GM12865 (cell line): Measurements from ENCODE around the gene TBC1D2B.

Experiments
- DNase-seq: peaks from one replicate; pipeline ENCODE4 v3.0.0; 2010; ENCODE audit warnings: low read depth
- H3K4me3 ChIP-seq: 2 replicates; pipeline ENCODE4 v1.5.1; 2011; ENCODE audit warnings: mild to moderate bottlenecking, low read depth, low read length, control low read depth
- TF ChIP-seq, protein P1 (sequence below): IDR thresholded peaks from 2 replicates; pipeline ENCODE4 v1.5.1; 2011; ENCODE audit warnings: low read length, control low read depth, low read depth, inconsistent platforms; ENCODE audit not compliant: insufficient read depth; ENCODE audit errors: missing control alignments

The TBC1D2B gene

DNA sequence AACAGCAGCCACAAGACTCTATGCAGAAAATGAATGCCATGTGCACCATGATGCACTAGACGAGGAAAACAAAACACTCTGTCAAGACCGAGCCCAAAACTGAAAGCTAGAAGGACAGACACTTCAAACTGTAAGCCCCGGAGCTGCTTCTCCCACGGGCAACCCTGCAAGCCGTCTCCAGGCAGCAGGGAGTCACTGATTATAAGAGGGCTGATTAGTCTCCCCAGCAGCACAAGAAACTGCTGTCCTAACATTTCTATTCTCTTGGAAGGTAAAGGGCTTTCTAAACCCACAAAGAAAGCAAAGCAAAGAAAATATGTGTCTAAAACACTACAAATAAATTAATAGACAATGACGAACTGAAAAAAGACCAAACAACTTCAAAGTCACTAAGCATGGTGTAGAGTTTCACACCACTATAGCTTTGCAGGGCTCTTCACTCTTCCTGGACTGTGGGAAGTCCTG lies 15.5 kb downstream of the TBC1D2B start:
- TF ChIP-seq, protein P1, sequence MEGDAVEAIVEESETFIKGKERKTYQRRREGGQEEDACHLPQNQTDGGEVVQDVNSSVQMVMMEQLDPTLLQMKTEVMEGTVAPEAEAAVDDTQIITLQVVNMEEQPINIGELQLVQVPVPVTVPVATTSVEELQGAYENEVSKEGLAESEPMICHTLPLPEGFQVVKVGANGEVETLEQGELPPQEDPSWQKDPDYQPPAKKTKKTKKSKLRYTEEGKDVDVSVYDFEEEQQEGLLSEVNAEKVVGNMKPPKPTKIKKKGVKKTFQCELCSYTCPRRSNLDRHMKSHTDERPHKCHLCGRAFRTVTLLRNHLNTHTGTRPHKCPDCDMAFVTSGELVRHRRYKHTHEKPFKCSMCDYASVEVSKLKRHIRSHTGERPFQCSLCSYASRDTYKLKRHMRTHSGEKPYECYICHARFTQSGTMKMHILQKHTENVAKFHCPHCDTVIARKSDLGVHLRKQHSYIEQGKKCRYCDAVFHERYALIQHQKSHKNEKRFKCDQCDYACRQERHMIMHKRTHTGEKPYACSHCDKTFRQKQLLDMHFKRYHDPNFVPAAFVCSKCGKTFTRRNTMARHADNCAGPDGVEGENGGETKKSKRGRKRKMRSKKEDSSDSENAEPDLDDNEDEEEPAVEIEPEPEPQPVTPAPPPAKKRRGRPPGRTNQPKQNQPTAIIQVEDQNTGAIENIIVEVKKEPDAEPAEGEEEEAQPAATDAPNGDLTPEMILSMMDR = no peak
- DNase-seq = peak; percentile 80
- H3K4me3 ChIP-seq = peak overlapping the region; percentile 48

DNA sequence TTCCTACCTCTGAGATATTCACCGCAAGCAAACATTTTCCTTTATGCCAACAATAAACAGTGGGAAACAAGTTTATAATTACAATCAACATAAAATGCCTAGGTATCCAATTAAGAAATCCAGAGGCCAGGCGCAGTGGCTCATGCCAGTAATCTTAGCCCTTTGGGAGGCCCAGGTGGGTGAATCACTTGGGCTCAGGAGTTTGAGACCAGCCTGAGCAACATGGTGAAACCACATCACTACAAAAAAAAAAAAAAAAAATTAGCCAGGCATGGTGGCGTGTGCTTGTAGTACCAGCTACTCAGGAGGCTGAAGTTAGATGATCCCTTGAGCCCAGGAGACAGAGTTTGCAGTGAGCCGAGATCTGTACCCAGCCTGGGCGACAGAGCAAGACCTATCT lies 17.3 kb downstream of the TBC1D2B start:
- DNase-seq = no peak
- no peak overlapping the region for H3K4me3 ChIP-seq
- TF ChIP-seq, protein P1 = no peak

DNA sequence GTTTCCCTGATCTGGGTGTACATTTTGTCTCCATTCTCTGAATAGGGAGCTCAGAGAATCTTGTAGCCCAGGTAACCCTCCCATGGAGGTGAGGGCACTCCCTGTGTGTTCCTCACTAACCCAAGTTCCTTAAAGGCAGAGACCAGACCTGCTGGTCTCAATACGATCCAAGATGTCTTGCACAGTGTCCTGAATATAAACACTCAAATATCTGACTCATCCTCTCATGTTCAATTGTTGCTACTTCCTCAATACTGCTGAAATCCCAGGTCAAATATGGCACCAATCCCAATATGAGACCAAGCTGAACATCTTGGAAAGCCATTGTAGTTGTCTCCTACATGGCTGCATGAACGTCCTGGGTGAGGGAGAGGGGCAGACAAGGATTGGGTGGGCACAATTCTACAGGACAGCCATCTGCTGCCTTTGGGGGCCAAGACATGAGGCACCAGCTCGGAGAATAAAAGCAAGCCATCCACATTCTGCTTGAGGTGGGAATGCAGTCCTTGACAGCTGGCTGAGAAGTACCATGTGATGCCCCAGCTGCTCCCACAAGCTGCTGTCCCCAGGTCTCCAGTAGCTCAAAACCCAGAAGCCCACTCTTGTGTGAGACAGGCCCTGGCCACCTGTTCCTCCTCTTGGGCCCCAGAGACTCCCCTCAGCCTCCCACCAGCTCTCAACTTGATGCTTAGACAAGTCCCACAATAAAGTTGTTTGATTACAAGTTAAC lies 18.2 kb downstream of the TBC1D2B start:
- H3K4me3 ChIP-seq = no peak overlapping the region
- no peak for DNase-seq
- TF ChIP-seq, protein P1 = no peak

GRCh38 chr15:78058401-78058935 lies 19.0 kb downstream of the TBC1D2B start:
- TF ChIP-seq, protein P1 = no peak
- no peak overlapping the region for H3K4me3 ChIP-seq
- DNase-seq = no peak

GRCh38 chr15:78057803-78058202 lies 19.7 kb downstream of the TBC1D2B start:
- H3K4me3 ChIP-seq = no peak overlapping the region
- DNase-seq = no peak
- TF ChIP-seq, protein P1 = no peak

DNA sequence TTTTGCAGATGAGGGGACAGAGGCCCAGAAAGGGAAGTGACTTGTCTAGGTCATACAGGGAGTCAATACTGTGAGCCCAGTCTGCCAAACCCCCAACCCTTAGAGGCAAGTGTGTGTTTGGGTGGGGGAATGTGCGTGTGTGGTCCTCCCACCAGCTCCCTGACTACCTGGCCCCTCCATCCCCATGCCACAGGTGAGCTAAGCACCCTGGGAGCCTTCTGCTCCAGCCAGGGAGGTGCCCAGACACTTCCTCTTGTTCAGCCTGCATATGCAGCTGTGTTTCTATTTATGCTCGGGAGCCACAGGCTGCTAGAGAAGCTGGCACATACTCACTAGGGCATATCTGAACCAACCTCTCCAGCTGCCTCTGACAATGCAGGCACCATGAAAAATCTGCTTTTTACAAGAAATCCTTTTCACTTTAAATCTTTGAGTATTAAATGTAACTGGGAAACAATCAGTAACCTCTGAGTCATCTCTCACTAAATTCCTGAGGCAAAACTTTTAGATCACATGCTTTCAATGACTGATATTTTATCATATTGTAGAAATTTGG lies 20.7 kb downstream of the TBC1D2B start:
- DNase-seq = peak; percentile 35
- TF ChIP-seq, protein P1 = no peak

More for the DNA sequence above, 20.7 kb downstream of the TBC1D2B start:
- H3K4me3 ChIP-seq = no peak overlapping the region
